ENCODE results near the gene RANGRF. TPM values are rescaled to one million over a fixed set of nuclear protein-coding genes. Genes with fewer than 3 reads are reported as not detected.

Gene RANGRF
- total and polyA plus RNA-seq, 9 of the 15 experiments (the other 6 are each of a cell fraction or from before 2014, with no cell fraction given): 7.6 to 60.0 (median 16.0) TPM

DNA sequence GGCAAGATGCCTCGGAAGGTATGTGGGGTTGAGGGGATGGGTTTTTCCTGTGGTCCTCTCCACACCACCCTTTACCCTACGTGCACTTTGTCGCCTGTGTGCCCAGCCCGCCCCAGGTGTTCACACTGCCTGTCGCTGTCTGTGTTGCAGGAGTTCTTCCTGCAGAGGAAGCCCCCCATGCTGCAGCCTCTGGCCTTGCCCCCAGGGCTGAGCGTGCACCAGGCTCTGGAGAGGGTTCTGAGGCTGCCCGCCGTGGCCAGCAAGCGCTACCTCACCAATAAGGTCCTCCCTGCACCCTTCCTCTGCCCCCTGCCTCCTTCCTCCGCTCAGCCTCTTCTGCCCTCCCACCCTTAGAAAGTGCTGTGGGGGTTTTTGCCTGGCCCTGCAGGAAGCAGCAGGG, 24.1 kb upstream of the RANGRF start:
- intact Hi-C loops (cut with micrococcal nuclease) (no loop called here), in situ Hi-C loops (cut with MboI) (no loop called here)
- WGBS (ENCODE audit: insufficient coverage, low coverage, missing lambda C conversion rate): 89% methylated on average over 6 of the region's 10 CpGs
- Histone ChIP-seq H3K79me2 (ENCODE audit: control insufficient read depth, insufficient read depth, low read length) (no peaks in the 10 kb centered on the region), H3K36me3 (ENCODE audit: control insufficient read depth, insufficient read depth, low read length) (peaks cover 87% of the 10 kb centered on the region; the same call in 1 of the 3 replicates), H3K4me2 (ENCODE audit: insufficient read depth, low read length) (no peak overlapping the region), H2AFZ (ENCODE audit: low read depth, low read length) (no peak overlapping the region), H3K4me3 (no peak overlapping the region), H3K27ac (ENCODE audit: extremely low read depth, low read depth, low read length) (no peak overlapping the region), H3K9me3 (replicated peaks; ENCODE audit: control insufficient read depth, insufficient read depth, low read depth, low read length) (no peaks in the 10 kb centered on the region), H3K27me3 (ENCODE audit: control insufficient read depth in 2 of 2, insufficient read depth in 2 of 2, low read length in 2 of 2) (no peaks in the 10 kb centered on the region), H3K9me1 (ENCODE audit: control insufficient read depth, insufficient read depth, low read length) (no peaks in the 10 kb centered on the region), H4K20me1 (replicated peaks; ENCODE audit: control insufficient read depth, insufficient read depth, low read length) (no peaks in the 10 kb centered on the region), H3K4me1 (replicated peaks in 1 of 2; ENCODE audit: control insufficient read depth in 2 of 2, insufficient read depth in 2 of 2, low read length in 2 of 2) (no peaks in the 10 kb centered on the region), H3K9ac (ENCODE audit: insufficient read depth in 1 of 2, low read depth in 2 of 2, low read length in 2 of 2) (no peak overlapping the region; a peak in 1 of 4 replicates)
- FAIRE-seq: no peak
- CTCF ChIA-PET (ENCODE audit: low intra/inter-chr PET ratio): no interaction called here
- no peak for ATAC-seq
- TF ChIP-seq, protein P1, sequence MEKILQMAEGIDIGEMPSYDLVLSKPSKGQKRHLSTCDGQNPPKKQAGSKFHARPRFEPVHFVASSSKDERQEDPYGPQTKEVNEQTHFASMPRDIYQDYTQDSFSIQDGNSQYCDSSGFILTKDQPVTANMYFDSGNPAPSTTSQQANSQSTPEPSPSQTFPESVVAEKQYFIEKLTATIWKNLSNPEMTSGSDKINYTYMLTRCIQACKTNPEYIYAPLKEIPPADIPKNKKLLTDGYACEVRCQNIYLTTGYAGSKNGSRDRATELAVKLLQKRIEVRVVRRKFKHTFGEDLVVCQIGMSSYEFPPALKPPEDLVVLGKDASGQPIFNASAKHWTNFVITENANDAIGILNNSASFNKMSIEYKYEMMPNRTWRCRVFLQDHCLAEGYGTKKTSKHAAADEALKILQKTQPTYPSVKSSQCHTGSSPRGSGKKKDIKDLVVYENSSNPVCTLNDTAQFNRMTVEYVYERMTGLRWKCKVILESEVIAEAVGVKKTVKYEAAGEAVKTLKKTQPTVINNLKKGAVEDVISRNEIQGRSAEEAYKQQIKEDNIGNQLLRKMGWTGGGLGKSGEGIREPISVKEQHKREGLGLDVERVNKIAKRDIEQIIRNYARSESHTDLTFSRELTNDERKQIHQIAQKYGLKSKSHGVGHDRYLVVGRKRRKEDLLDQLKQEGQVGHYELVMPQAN (IDR thresholded peaks at IDR 0.05; ENCODE audit: borderline replicate concordance): no peak
- TF ChIP-seq, protein P2, sequence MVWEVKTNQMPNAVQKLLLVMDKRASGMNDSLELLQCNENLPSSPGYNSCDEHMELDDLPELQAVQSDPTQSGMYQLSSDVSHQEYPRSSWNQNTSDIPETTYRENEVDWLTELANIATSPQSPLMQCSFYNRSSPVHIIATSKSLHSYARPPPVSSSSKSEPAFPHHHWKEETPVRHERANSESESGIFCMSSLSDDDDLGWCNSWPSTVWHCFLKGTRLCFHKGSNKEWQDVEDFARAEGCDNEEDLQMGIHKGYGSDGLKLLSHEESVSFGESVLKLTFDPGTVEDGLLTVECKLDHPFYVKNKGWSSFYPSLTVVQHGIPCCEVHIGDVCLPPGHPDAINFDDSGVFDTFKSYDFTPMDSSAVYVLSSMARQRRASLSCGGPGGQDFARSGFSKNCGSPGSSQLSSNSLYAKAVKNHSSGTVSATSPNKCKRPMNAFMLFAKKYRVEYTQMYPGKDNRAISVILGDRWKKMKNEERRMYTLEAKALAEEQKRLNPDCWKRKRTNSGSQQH (CRISPR knock-in tag; IDR thresholded peaks at IDR 0.05): no peak
- TF ChIP-seq SIX5 (IDR thresholded peaks at IDR 0.05; ENCODE audit: borderline replicate concordance in 1 of 2, insufficient read depth in 1 of 2, low read depth in 1 of 2, low read length in 2 of 2) (no peak), NR2F6 (CRISPR knock-in tag; IDR thresholded peaks at IDR 0.05) (no peak), MEF2A (IDR thresholded peaks at IDR 0.05; ENCODE audit: control insufficient read depth, low read depth, low read length) (no peak), DPF2 (IDR thresholded peaks at IDR 0.05) (no peak), MCM5 (IDR thresholded peaks at IDR 0.05; ENCODE audit: low read depth) (no peak), ZNF76 (CRISPR knock-in tag; IDR thresholded peaks at IDR 0.05; ENCODE audit: borderline replicate concordance) (no peak), CEBPB (tag; IDR thresholded peaks at IDR 0.05) (no peak), ZNF354B (CRISPR knock-in tag; IDR thresholded peaks at IDR 0.05) (no peak), ZNF699 (CRISPR knock-in tag; IDR thresholded peaks at IDR 0.05; ENCODE audit: insufficient replicate concordance) (no peak), HNRNPL (IDR thresholded peaks at IDR 0.05; ENCODE audit: low read depth, low read length) (no peak)
- TF ChIP-seq, protein P3, sequence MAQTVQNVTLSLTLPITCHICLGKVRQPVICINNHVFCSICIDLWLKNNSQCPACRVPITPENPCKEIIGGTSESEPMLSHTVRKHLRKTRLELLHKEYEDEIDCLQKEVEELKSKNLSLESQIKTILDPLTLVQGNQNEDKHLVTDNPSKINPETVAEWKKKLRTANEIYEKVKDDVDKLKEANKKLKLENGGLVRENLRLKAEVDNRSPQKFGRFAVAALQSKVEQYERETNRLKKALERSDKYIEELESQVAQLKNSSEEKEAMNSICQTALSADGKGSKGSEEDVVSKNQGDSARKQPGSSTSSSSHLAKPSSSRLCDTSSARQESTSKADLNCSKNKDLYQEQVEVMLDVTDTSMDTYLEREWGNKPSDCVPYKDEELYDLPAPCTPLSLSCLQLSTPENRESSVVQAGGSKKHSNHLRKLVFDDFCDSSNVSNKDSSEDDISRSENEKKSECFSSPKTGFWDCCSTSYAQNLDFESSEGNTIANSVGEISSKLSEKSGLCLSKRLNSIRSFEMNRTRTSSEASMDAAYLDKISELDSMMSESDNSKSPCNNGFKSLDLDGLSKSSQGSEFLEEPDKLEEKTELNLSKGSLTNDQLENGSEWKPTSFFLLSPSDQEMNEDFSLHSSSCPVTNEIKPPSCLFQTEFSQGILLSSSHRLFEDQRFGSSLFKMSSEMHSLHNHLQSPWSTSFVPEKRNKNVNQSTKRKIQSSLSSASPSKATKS (CRISPR knock-in tag; IDR thresholded peaks at IDR 0.05): no peak
- BruUV-seq (replicated peaks): no TSS peak
- POLR2A ChIA-PET: interaction anchor here (0.6 to 0.8 kb wide), 2 partner anchors 10 to 1076 kb away, joined by 4 read pairs; no protein-coding TSS in a partner anchor
- no peak for DNase-seq (ENCODE audit: extremely low read depth in 1 of 4, low spot score in 3 of 4)

All from K562 (cell line).